GDM1 (cell line): ENCODE results near the gene INIP.
"Not testable (repeated sequence)": the region's sequence is repeated elsewhere in the genome, so short reads cannot be mapped to it uniquely, and the experiment has no call there.

Experiments
- DNase-seq: peaks from one replicate; lab custom pipeline; 2025; lab: John Stamatoyannopoulos, UW

INIP gene

GRCh38 chr9:112734892-112735291 lies 17.0 kb upstream of the INIP start:
- no peak for DNase-seq

- no peak for DNase-seq
Measured at GRCh38 chr9:112731971-112732370, 14.1 kb upstream of the INIP start.

GRCh38 chr9:112728401-112728800 lies 10.5 kb upstream of the INIP start:
- DNase-seq = no peak

- no peak for DNase-seq
Measured at GRCh38 chr9:112726428-112726827, 8.5 kb upstream of the INIP start.

- DNase-seq = no peak
Measured at GRCh38 chr9:112725961-112726360, 8.0 kb upstream of the INIP start.

GRCh38 chr9:112722749-112723148 lies 4.8 kb upstream of the INIP start:
- DNase-seq = not testable (repeated sequence)

- DNase-seq = no peak
Measured at GRCh38 chr9:112720113-112720780, 2.3 kb upstream of the INIP start.

- DNase-seq = no peak
Measured at GRCh38 chr9:112719696-112720095, 1.8 kb upstream of the INIP start.

GRCh38 chr9:112719241-112719691 lies 1.3 kb upstream of the INIP start:
- DNase-seq = no peak

- DNase-seq = no peak
Measured at GRCh38 chr9:112712678-112713077, 5.2 kb downstream of the INIP start.

- no peak for DNase-seq
Measured at GRCh38 chr9:112711050-112711689, 6.7 kb downstream of the INIP start.

- DNase-seq = no peak
Measured at GRCh38 chr9:112705768-112706427, 12.0 kb downstream of the INIP start.

GRCh38 chr9:112703304-112703703 lies 14.6 kb downstream of the INIP start:
- no peak for DNase-seq

- DNase-seq = no peak
Measured at GRCh38 chr9:112700085-112700484, 17.8 kb downstream of the INIP start.

- DNase-seq = no peak
Measured at GRCh38 chr9:112699230-112699629, 18.7 kb downstream of the INIP start.

GRCh38 chr9:112696461-112696860 lies 21.5 kb downstream of the INIP start:
- DNase-seq = no peak

- DNase-seq = no peak
Measured at GRCh38 chr9:112694706-112695555, 23.0 kb downstream of the INIP start.

- no peak for DNase-seq
Measured at GRCh38 chr9:112689161-112689740, 28.7 kb downstream of the INIP start.

- DNase-seq = no peak
Measured at GRCh38 chr9:112680731-112681402, 37.0 kb downstream of the INIP start.

GRCh38 chr9:112677040-112677439 lies 40.9 kb downstream of the INIP start:
- no peak for DNase-seq

- DNase-seq = not testable (repeated sequence)
Measured at GRCh38 chr9:112673221-112673620, 44.7 kb downstream of the INIP start.
